ENCODE measurements around the gene CT47B1.

- TF ChIP-seq CTCF (IDR thresholded peaks at IDR 0.05; ENCODE audit: insufficient read depth, low read depth, low read length) (no peak), EZH2 (IDR thresholded peaks at IDR 0.05; ENCODE audit: insufficient read depth, low read length) (no peak)
Measured at GRCh38 chrX:120824021-120824420, 51.6 kb downstream of the CT47B1 start.
